K562 (cell line): ENCODE measurements around the gene SMC4. TPM values are rescaled to one million over a fixed set of nuclear protein-coding genes. Genes with fewer than 3 reads are reported as not detected.

Source experiments
- BRCA1 ChIP-seq, 2 experiments: fragments of 450-650 bp in 1 of 2; sonication (generic) in 1 of 2; formaldehyde crosslinking in 1 of 2; IDR thresholded peaks; 2 replicates each; pipeline versions ENCODE4 v1.5.0 to v1.6.1; 2017 to 2020; ENCODE audit warnings: mild to moderate bottlenecking in 1 of 2, missing genetic modification reagents in 1 of 2
- CBFB ChIP-seq: sonication (generic); formaldehyde crosslinking; IDR thresholded peaks from 2 replicates; pipeline ENCODE4 v1.4.0; 2020; ENCODE audit warnings: mild to moderate bottlenecking, missing genetic modification reagents
- FOXA3 ChIP-seq, 2 experiments: fragments of 450-650 bp in 1 of 2; sonication (generic) in 1 of 2; formaldehyde crosslinking; IDR thresholded peaks in 1 of 2; conservative IDR thresholded peaks in 1 of 2; 2 replicates each; pipeline versions ENCODE4 v1.4.0 to v1.8.0; 2020 to 2022; ENCODE audit warnings: mild to moderate bottlenecking in 2 of 2, missing genetic modification reagents in 1 of 2
- GABPA ChIP-seq: fragments of 200-800 bp; sonication (Bioruptor generic); conservative IDR thresholded peaks from 2 replicates; pipeline ENCODE4 v1.6.1; 2016; ENCODE audit warnings: low read depth, missing genetic modification characterization, missing compliant biosample characterization
- HIVEP1 ChIP-seq: fragments of 250-450 bp; sonication (Bioruptor Pico); IDR thresholded peaks from 2 replicates; pipeline ENCODE4 v1.4.0; 2020; ENCODE audit warnings: mild to moderate bottlenecking
- PHF8 ChIP-seq: fragments of 200-600 bp; sonication (generic); IDR thresholded peaks from 2 replicates; pipeline ENCODE4 v1.6.1; 2012; ENCODE audit warnings: mixed run types, mild to moderate bottlenecking, inconsistent platforms, low read length, moderate library complexity, borderline replicate concordance
- RBFOX2 ChIP-seq: fragments of 200-400 bp; formaldehyde crosslinking; IDR thresholded peaks from 2 replicates; pipeline ENCODE4 v1.6.1; 2017; ENCODE audit warnings: low read depth, mild to moderate bottlenecking, low read length, moderate library complexity
- SETDB1 ChIP-seq: IDR thresholded peaks from one replicate; pipeline ENCODE4 v1.6.1; 2012; ENCODE audit warnings: low read length, control low read depth, inconsistent platforms
- ZBTB8A ChIP-seq: fragments of 450-650 bp; IDR thresholded peaks from 2 replicates; pipeline ENCODE4 v1.6.1; 2018; ENCODE audit warnings: mild to moderate bottlenecking, moderate library complexity; ENCODE audit not compliant: partially characterized antibody
- ZFPM2 ChIP-seq: fragments of 250-450 bp; sonication (Bioruptor Pico); IDR thresholded peaks from 2 replicates; pipeline ENCODE4 v1.5.1; 2022; ENCODE audit warnings: mild to moderate bottlenecking
- ZNF12 ChIP-seq: sonication (generic); formaldehyde crosslinking; IDR thresholded peaks from 2 replicates; pipeline ENCODE4 v1.4.0; 2020; ENCODE audit warnings: mild to moderate bottlenecking, missing genetic modification reagents
- polyA plus RNA-seq, 8 experiments: library from polyadenylated mRNA; depleted of rRNA in 4 of 8; stranded (reverse) in 5 of 8; unstranded in 3 of 8; fragments of >200 nt; fragmentation: Nextera tagmentation in 2 of 8; fragmentation: Illumina TruSeq in 1 of 8; extraction: Ambion mirVana in 2 of 8; extraction: Trizol in 1 of 8; gene quantifications; 2 replicates each; pipeline versions ENCODE4 v1.2.1 to v1.2.3, GENCODE V29; 2011 to 2014; ENCODE audit warnings: inconsistent platforms in 1 of 8, missing spikeins in 1 of 8
- total RNA-seq, 7 experiments: library from RNA; depleted of rRNA in 6 of 7; stranded (reverse); fragments of >200 nt in 6 of 7; fragmentation: Illumina TruSeq in 2 of 7; extraction: Trizol in 2 of 7; gene quantifications; 2 replicates each; pipeline versions ENCODE4 v1.2.1 to v1.2.3, GENCODE V29; 2011 to 2021; ENCODE audit warnings: low replicate concordance in 1 of 7
- TF ChIP-seq, protein P1 (sequence below): sonication (generic); formaldehyde crosslinking; IDR thresholded peaks from 2 replicates; pipeline ENCODE4 v1.8.0; 2023; ENCODE audit warnings: mild to moderate bottlenecking, missing genetic modification reagents
- TF ChIP-seq, protein P2 (sequence below): sonication (generic); formaldehyde crosslinking; IDR thresholded peaks from 2 replicates; pipeline ENCODE4 v1.8.0; 2022; ENCODE audit warnings: mild to moderate bottlenecking, missing genetic modification reagents
- TF ChIP-seq, protein P3 (sequence below): sonication (generic); formaldehyde crosslinking; IDR thresholded peaks from 2 replicates; pipeline ENCODE4 v1.8.1; 2023; ENCODE audit warnings: mild to moderate bottlenecking, missing genetic modification reagents

SMC4 gene
- total and polyA plus RNA-seq, 9 of the 15 experiments (the other 6 are each of a cell fraction or from before 2014, with no cell fraction given) = 87.9 to 347 (median 176) TPM

DNA sequence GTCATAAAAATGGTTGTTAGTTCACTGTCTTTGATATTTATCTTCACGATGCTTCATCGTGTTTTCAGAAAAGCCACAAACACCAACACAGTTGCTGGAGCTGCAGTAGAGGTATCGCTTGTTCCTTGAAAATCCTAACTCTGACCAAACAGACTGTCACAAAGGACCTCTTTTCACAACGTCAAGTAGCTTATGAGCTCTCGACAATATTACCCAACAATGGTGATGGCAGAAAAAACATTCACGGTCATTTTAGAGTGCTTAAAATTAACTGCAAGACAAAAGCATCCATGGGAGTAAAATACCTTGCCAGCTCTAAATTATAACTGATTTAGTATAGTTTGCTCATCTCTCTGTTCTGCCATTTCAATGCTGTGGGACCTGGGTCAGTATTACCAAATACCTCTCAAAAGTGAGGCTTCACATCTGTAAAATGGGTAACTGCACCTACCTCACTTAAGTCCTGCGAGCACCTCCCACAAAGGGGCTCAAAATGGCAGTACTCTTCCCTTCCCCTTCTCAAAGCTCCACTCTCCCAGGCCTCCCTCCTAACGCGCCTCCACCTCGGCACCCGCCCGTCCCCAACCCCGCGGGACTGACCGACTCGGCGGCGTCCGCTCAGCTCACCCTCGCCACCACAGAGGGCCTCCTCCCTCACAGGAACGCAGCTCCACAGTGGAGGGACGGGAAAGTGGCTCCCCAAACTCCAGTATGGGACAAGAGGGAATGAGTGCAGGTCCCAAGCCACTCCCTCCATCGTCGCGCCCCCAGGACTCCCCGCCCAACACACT, 49.6 kb downstream of the SMC4 start (continued):
- TF ChIP-seq CBFB (CRISPR knock-in tag) (no peak), PHF8 (no peak), HIVEP1 (CRISPR knock-in tag) (no peak), ZFPM2 (no peak), SETDB1 (no peak), ZNF12 (no peak), GABPA (tag) (no peak), RBFOX2 (no peak), FOXA3 (CRISPR knock-in tag; conservative IDR thresholded peaks at IDR 0.05 in 1 of 2, IDR thresholded peaks at IDR 0.05 in 1 of 2) (peak in 1 of 2 experiments; percentile 34; a peak in 1 of 4 replicates), BRCA1 (IDR thresholded peaks at IDR 0.05) (no peak), BRCA1 (CRISPR knock-in tag; IDR thresholded peaks at IDR 0.05) (no peak), ZBTB8A (peak; percentile 69)
- TF ChIP-seq, protein P1, sequence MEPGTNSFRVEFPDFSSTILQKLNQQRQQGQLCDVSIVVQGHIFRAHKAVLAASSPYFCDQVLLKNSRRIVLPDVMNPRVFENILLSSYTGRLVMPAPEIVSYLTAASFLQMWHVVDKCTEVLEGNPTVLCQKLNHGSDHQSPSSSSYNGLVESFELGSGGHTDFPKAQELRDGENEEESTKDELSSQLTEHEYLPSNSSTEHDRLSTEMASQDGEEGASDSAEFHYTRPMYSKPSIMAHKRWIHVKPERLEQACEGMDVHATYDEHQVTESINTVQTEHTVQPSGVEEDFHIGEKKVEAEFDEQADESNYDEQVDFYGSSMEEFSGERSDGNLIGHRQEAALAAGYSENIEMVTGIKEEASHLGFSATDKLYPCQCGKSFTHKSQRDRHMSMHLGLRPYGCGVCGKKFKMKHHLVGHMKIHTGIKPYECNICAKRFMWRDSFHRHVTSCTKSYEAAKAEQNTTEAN (CRISPR knock-in tag) = no peak
- TF ChIP-seq, protein P2, sequence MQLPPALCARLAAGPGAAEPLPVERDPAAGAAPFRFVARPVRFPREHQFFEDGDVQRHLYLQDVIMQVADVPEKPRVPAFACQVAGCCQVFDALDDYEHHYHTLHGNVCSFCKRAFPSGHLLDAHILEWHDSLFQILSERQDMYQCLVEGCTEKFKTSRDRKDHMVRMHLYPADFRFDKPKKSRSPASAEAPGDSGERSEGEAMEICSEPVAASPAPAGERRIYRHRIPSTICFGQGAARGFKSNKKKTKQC (CRISPR knock-in tag) = no peak
- TF ChIP-seq, protein P3, sequence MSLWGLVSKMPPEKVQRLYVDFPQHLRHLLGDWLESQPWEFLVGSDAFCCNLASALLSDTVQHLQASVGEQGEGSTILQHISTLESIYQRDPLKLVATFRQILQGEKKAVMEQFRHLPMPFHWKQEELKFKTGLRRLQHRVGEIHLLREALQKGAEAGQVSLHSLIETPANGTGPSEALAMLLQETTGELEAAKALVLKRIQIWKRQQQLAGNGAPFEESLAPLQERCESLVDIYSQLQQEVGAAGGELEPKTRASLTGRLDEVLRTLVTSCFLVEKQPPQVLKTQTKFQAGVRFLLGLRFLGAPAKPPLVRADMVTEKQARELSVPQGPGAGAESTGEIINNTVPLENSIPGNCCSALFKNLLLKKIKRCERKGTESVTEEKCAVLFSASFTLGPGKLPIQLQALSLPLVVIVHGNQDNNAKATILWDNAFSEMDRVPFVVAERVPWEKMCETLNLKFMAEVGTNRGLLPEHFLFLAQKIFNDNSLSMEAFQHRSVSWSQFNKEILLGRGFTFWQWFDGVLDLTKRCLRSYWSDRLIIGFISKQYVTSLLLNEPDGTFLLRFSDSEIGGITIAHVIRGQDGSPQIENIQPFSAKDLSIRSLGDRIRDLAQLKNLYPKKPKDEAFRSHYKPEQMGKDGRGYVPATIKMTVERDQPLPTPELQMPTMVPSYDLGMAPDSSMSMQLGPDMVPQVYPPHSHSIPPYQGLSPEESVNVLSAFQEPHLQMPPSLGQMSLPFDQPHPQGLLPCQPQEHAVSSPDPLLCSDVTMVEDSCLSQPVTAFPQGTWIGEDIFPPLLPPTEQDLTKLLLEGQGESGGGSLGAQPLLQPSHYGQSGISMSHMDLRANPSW = no peak
- TF ChIP-seq, all 486 proteins: peak for 71
